GM19395 (cell line): ENCODE measurements around the gene HEXIM2.
"Not testable (repeated sequence)": the region's sequence is repeated elsewhere in the genome, so short reads cannot be mapped to it uniquely, and the experiment has no call there.

Source experiments
- ATAC-seq: cut with Tn5 transposase; IDR thresholded peaks from one replicate; pipeline ENCODE4 v1.9.1; 2021; ENCODE audit warnings: mild to moderate bottlenecking, moderate library complexity; ENCODE audit not compliant: unreplicated experiment

The HEXIM2 gene

DNA sequence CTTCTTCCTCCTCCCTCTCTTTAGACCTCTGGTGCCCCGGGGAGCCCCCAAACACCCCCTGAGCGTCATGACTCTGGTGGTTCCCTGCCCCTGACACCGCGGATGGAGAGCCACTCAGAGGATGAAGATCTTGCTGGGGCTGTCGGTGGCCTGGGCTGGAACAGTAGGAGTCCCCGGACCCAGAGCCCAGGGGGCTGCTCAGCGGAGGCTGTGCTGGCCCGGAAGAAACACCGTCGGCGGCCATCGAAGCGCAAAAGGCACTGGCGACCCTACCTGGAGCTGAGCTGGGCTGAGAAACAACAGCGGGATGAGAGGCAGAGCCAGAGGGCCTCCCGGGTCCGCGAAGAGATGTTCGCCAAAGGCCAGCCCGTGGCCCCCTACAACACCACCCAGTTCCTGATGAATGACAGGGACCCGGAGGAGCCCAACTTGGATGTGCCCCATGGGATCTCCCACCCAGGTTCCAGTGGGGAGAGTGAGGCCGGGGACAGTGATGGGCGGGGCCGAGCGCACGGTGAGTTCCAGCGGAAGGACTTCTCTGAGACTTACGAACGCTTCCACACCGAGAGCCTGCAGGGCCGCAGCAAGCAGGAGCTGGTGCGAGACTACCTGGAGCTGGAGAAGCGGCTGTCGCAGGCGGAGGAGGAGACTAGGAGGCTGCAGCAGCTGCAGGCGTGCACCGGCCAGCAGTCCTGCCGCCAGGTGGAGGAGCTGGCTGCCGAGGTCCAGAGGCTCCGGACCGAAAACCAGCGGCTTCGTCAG, 7.5 kb downstream of the HEXIM2 start:
- no peak for ATAC-seq

GRCh38 chr17:45170280-45170930, 8.7 kb downstream of the HEXIM2 start:
- no peak for ATAC-seq

GRCh38 chr17:45170931-45171337, 9.3 kb downstream of the HEXIM2 start:
- ATAC-seq, result no peak

DNA sequence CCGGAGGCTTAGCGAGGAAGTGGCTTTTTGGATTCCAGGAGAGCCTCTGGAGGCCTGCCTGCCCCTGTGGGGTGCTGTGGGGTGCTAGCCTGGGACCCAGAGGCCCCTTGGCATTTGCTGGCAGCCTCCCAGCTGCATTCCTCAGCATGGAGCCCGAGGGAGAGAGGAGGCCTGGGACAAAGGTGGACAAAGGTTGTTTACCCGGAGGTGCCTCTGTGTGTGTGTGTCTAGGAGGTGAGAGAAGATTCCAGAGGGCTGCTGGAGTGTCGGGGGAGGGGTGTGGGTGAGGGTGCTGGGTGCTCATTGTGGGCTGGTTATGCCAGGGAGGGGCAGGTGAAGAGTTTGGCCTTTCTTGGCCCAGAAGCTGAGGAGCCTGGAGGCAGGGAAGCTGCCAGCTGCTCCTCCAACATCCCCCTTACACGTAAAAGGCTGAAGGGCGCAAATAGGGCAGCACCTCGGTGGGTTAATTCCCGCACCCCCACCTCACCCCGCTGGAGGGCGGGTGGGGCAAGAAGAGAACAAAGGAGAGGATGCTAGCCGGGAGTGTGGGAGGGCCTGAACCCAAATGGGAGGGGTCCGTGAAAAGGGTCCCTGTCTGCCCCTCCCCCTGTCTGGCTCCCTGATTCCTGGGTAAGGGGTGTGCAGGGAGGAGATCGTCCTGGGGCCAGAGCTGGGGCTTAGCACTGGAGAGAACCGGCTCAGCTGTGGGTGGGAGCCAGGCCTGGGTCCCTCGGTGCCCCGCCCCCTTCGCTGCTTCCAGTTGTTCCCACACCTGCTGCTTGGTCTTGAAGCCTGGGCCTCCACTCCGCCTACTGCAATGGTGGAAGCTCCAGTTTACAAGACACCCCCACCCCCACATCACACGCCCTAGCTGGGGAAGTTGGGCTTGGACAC, 9.9 kb downstream of the HEXIM2 start:
- ATAC-seq, result no peak

DNA sequence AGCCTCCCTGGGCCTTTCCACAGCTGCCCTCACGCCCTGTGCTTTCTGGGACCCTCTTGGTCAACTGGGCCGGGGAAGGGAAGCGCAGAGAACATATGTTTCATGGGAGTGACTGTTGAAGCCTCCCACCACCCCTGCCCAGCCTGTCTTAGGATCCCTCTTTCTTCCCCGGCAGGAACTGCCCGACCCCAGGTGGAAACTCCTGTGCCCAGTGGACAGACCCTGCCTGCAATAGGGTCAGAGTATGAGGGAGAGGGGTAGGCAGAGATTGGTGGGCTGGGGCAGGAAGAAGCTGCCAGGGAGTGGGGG, 10.5 kb downstream of the HEXIM2 start:
- no peak for ATAC-seq

- ATAC-seq, result no peak
These were observed 11.0 kb downstream of the HEXIM2 start for GRCh38 chr17:45172541-45173286.

GRCh38 chr17:45175759-45176115, 14.1 kb downstream of the HEXIM2 start:
- no peak for ATAC-seq

DNA sequence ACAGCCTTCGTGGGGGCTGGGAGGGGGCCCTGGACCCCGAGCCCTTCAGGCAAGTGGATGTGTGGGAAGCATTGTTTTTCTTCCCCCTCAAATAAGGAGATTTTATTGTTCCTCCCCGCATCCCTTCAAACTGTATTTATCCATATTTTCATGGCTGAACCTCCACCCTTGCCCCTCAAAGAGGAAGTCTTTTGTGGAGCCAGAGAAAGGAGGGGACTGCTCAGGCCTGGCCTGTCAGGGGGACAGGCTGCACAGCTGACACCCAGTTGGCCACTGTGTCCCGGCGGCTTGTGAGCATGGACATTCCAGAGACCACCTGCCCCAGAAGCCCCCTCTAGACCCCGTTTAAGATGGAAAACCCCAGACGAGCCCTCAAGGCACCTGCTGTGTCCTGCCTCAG, 15.9 kb downstream of the HEXIM2 start:
- ATAC-seq, result no peak

DNA sequence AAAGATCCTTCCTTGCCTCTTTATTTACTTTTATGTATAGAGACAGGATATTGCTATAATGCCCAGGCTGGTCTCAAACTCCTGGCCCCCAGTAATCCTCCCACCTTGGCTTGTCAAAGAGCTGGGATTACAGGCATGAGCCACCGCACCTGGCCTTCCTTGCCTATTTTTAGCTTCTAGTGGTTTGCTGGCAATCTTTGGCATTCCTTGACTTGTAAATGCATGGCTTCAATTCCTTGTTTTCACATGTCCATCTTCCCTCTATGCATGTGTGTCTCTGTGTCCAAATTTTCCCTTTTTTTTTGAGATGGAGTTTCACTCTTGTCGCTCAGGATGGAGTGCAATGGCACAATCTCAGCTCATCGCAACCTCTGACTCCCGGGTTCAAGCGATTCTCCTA, 22.5 kb downstream of the HEXIM2 start:
- ATAC-seq, result no peak

GRCh38 chr17:45186801-45187354, 25.2 kb downstream of the HEXIM2 start:
- no peak for ATAC-seq

DNA sequence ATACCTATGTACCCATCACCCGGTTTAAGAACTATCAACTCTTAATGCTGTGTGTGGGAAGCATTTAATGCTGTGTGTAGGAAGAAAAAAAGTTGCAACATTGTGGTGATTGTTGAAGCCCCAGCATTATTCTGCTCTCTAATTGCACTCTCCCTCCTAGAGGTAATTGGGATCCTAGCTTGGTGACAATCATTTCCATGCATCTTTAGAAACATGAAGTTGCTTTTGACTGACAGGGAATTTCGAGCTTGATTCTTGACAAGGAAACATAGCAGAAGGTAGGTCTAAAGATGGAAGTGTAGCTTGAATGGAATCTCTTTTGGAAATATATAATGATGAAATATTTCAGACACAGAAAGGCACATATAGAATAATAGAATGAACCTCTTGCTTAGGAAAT, 27.3 kb downstream of the HEXIM2 start:
- ATAC-seq, result no peak

GRCh38 chr17:45190503-45191255, 29.0 kb downstream of the HEXIM2 start:
- ATAC-seq, result no peak

DNA sequence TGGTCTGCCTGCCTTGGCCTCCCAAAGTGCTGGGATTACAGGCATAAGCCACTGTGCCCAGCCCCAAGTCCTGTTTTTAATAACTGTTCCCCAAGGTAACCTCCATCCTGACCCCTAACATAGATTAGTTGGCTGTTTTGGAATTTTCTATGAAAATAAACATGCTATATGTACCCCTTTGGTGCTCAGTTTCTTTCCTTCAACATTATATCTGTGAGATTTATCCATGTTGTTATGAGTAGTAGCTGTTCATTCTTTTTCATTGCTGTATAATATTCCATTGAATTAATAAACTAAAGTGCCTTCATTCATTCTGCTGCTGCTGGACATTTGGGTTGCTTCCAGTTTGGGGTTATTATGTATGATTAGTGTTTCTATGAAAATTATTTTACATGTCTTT, 33.7 kb downstream of the HEXIM2 start:
- no peak for ATAC-seq

GRCh38 chr17:45197108-45197507, 35.4 kb downstream of the HEXIM2 start:
- no peak for ATAC-seq

DNA sequence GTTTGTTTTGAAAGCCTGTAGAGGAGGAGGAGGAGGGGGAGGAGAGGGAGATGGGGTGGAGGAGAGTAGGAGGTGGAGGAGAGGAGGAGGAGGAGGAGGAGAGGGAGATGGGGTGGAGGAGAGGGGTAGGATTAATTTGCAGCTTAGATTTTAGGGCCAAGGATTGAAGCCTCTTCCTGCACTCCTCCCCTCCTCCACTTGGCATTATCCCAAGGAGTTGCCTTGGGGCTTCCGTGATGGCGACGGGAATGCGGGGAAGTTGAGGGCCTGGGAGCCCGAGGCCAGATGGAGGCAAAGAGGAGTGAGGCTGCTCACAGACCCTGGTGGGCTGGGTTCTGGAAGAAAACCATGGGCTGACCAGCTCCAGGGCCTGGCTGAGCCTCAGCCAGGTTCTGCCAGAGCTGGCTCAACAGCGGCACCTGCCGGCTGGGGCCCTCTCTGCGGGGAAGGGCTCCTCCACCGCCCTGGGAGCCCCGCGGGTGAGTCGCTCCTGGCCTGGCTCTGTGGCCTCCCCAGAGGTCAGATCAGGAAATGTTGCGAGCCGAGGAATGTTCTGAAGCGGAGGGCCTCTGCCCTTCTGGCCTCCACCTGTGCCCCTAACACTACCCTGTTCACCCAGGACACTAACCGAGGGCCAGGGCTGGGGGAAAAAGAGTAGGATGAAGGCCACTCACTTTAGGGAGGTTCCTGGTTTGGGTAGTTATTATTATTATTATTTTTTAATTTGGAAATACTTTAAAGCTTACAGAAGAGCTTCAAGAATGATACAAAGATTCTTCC, 36.1 kb downstream of the HEXIM2 start:
- no peak for ATAC-seq

DNA sequence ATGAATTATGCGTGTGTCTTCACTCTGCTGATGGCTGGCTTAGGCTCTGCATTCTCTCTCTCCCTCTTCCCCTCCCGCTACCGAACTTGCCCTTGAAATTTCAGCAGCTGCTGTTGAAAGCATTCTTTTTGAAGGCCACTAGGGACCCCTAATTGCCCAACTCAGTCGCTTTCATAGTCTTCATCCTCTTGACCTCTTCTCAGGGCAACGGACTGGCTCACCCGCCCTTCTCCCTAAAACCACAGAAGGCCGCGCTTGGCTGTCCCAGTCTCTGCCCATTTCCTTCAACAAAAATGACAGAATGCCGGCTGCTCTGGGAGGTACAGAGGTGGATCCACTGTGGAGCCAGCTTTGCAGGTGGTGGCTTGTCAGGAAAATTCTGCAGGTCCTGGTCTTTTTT, 39.0 kb downstream of the HEXIM2 start:
- ATAC-seq, result no peak

DNA sequence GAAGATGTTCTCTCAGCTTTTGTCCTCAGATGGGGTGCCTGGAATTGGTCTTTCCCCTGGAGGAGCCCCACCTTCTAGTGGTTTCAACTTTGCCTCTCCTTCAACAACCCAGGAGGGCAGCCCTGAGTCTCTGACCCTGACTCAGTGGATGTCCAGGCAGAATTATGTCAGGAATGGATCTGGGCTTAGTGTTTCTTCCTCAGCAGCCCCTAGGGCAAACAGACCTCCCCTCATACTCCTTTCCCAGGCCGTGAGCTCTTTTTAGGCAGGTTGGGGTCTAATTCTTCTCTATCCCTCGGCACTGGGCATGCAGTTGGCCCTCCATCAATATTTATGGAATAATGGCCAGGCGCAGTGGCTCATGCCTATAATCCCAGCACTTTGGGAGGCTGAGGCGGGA, 39.8 kb downstream of the HEXIM2 start:
- ATAC-seq, result no peak

GRCh38 chr17:45201880-45202279, 40.2 kb downstream of the HEXIM2 start:
- ATAC-seq, result not testable (repeated sequence)

DNA sequence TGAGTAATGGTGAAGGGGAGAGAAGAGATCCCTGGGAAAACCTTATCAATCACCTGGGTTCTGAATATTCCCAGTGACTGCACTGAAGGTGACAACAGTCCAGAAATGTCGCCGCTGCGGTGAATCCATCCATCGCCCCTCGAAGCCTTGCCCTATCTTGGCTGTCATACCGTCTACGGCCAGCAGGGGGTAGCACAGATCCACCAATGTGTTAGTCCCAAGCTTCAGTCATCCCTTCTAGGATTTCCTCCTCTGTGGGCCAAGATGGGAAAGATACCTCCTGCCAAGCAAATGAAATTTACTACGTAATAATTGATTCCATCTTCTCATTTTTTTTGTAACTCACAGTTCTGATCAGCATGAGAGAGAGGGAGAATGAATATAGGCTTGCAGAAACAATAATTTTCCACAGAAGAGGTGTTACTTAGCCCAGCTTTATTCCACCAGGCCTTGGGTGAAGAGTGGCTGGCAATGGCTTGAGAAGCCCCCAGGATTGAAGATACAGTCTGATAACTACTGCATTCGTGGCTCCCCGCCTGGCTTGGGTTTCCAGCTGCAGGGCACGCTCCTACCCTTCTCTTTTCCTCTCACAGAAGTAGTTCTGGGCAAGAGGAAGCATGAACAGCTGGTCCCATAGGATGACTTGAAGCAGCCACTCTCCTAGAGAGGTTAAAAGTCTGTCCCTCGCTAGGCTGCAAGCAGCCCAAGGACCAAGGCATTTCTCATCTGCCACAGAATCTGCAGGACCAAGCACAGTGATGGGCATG, 57.4 kb downstream of the HEXIM2 start:
- ATAC-seq, result no peak
